ES-I3 (cell line): Measurements from ENCODE around the gene PIM1.

Source experiments
- H3K36me3 ChIP-seq: 2 replicates; pipeline ENCODE4 v1.6.1; 2013; ENCODE audit warnings: mild to moderate bottlenecking, low read length, control low read depth, moderate library complexity; ENCODE audit not compliant: insufficient read depth
- H3K4me1 ChIP-seq: 2 replicates; pipeline ENCODE4 v1.6.1; 2013; ENCODE audit warnings: mild to moderate bottlenecking, control low read depth, low read length; ENCODE audit not compliant: insufficient read depth
- H3K9ac ChIP-seq: 2 replicates; pipeline ENCODE4 v1.6.1; 2013; ENCODE audit warnings: low read depth, mild to moderate bottlenecking, low read length, moderate library complexity
- H3K9me3 ChIP-seq: 2 replicates; pipeline ENCODE4 v1.6.1; 2013; ENCODE audit warnings: mild to moderate bottlenecking, low read length, moderate library complexity; ENCODE audit not compliant: control insufficient read depth, insufficient read depth

Gene PIM1

GRCh38 chr6:37131960-37132253, 38.0 kb upstream of the PIM1 start:
- Histone ChIP-seq H3K9me3 (no peaks in the 10 kb centered on the region), H3K9ac (no peak overlapping the region), H3K4me1 (peaks cover 42% of the 10 kb centered on the region), H3K36me3 (no peaks in the 10 kb centered on the region; the same call in none of the 2 replicates)

DNA sequence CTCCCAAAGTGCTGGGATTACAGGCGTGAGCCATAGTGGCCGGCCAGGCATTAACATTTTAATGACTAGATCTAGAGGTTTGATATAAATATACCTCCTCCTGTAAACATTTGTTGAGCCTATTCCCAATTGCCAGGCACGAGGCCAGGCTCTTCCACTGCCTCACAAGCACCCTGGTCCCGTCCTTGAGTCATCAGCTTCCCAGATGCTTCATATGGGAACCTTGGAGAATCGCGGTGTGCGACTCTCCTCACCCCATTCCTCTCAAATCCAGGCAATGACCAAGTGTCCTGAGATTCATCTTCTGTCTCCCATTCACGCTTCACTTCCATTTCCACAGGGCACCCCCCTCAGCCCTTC, 35.9 kb upstream of the PIM1 start:
- no peaks in the 10 kb centered on the region for H3K9me3 ChIP-seq
- H3K4me1 ChIP-seq: peaks cover 22% of the 10 kb centered on the region
- H3K9ac ChIP-seq: no peak overlapping the region
- H3K36me3 ChIP-seq: no peaks in the 10 kb centered on the region; the same call in none of the 2 replicates

GRCh38 chr6:37134396-37135191, 35.4 kb upstream of the PIM1 start:
- no peak overlapping the region for H3K9ac ChIP-seq
- H3K9me3 ChIP-seq: no peaks in the 10 kb centered on the region
- peaks cover 26% of the 10 kb centered on the region for H3K4me1 ChIP-seq
- H3K36me3 ChIP-seq: no peaks in the 10 kb centered on the region; the same call in none of the 2 replicates

DNA sequence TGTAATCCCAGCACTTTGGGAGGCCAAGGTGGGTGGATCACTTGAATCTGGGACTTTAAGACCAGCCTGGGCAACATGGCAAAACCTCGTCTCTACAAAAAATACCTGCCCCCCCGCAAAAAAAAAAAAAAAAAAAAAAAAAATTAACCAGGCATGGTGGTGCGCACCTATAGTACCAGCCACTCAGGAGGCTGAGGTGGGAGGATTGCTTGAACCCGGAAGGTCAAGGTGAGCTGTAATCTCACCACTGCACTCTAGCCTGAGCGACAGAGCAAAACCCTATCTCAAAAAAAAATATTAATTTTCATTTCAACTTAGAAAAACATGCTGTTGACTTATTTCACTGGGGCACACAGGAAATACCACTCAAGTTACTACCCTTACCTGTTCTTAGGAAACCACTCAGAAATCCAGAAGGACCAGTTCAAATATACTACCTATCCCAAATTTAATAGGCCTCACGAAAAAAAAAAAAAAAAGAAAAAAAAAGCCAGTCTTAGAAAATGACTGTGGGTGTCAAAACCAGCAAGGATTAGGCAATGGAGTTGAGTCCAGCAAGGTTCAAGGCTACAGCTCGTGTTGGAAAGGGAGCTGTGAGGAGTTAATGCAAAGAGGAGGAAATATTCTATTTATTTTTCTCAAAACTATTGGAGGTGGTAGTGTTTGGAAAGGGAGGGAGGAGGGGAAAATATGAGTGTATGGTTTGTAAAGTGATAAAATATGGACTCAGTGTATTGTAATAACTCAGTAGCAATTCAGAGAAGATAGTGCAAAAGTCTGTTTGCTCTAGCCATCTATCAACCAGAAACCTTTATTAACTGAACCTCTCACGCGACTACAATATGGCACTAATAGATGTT, 33.9 kb upstream of the PIM1 start:
- H3K9ac ChIP-seq: peak overlapping the region; percentile 87
- H3K4me1 ChIP-seq: peaks cover 33% of the 10 kb centered on the region
- no peaks in the 10 kb centered on the region for H3K9me3 ChIP-seq
- H3K36me3 ChIP-seq: no peaks in the 10 kb centered on the region; the same call in 1 of the 2 replicates

GRCh38 chr6:37136821-37137200, 33.1 kb upstream of the PIM1 start:
- Histone ChIP-seq H3K9me3 (no peaks in the 10 kb centered on the region), H3K4me1 (peaks cover 31% of the 10 kb centered on the region), H3K9ac (peak overlapping the region; percentile 87), H3K36me3 (no peaks in the 10 kb centered on the region; the same call in 1 of the 2 replicates)

DNA sequence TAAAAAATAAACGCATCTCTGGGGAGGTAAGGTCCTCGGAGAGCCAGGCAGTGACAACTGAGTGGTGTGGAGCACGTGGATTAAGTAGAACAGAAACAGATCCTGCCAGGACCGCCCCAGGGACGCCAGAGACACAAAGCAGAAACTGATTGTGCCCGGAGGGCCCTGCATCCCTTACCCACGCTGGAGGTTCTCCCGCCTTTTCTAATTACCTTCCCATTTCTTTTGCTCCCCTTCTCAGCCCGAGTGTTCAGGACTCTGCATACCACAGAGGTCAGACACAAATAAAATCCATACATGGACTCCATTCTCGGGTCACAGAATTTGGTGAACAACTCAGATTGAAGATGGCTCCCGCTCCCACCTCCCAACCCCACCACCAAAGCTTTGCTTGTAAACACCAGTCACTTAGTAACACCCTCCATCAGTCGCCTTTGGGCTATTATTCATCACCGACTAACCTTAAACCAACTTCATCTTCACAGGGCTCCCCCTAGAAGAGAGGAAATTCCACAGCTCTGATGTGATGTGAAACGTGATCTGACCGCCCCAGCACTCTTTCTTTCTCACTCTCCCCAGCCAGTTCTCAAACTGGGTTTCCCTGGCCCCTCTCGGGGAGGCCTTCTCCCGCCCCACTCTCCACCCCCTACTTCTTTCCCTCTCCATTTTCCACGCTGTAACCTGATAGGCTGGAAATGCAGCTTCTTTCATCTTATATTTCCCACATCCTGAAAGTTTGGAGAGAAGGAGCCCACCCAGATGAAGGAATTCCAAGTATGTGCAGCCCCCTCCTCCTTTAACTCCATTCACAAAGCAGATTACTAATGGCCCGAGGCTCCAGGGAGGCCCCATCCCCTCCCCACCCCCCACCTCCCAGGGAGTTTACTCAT, 32.5 kb upstream of the PIM1 start:
- Histone ChIP-seq H3K9me3 (no peaks in the 10 kb centered on the region), H3K36me3 (no peaks in the 10 kb centered on the region; the same call in 1 of the 2 replicates), H3K9ac (peak overlapping the region; percentile 87), H3K4me1 (peaks cover 34% of the 10 kb centered on the region)

GRCh38 chr6:37138856-37139229, 31.1 kb upstream of the PIM1 start:
- H3K4me1 ChIP-seq: peaks cover 37% of the 10 kb centered on the region
- H3K9me3 ChIP-seq: no peaks in the 10 kb centered on the region
- no peaks in the 10 kb centered on the region; the same call in 1 of the 2 replicates for H3K36me3 ChIP-seq
- no peak overlapping the region for H3K9ac ChIP-seq

GRCh38 chr6:37139230-37139962, 30.6 kb upstream of the PIM1 start:
- Histone ChIP-seq H3K9ac (no peak overlapping the region), H3K36me3 (no peaks in the 10 kb centered on the region; the same call in 1 of the 2 replicates), H3K9me3 (no peaks in the 10 kb centered on the region), H3K4me1 (peaks cover 36% of the 10 kb centered on the region)

DNA sequence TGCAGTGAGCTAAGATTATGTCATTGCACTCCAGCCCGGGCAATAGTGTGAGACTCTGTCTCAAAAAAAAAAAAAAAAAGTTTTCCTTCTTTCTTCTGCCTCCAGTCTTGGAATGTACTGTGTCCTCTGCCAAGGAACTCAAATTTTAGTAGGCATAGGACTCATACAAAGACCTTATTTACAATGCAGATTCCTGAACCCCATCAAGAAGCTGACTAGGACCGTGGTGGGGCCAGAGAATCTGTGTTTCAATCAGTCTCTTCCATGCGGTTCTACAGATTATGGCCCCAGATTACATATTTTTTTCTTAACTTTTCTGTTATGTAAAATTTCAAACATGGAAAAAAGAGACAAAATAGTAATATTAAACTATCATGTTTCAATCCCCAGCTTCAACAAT, 29.8 kb upstream of the PIM1 start:
- Histone ChIP-seq H3K9ac (peak overlapping the region; percentile 2; the same call in 1 of the 2 replicates), H3K9me3 (no peaks in the 10 kb centered on the region), H3K36me3 (no peaks in the 10 kb centered on the region), H3K4me1 (peaks cover 33% of the 10 kb centered on the region)

DNA sequence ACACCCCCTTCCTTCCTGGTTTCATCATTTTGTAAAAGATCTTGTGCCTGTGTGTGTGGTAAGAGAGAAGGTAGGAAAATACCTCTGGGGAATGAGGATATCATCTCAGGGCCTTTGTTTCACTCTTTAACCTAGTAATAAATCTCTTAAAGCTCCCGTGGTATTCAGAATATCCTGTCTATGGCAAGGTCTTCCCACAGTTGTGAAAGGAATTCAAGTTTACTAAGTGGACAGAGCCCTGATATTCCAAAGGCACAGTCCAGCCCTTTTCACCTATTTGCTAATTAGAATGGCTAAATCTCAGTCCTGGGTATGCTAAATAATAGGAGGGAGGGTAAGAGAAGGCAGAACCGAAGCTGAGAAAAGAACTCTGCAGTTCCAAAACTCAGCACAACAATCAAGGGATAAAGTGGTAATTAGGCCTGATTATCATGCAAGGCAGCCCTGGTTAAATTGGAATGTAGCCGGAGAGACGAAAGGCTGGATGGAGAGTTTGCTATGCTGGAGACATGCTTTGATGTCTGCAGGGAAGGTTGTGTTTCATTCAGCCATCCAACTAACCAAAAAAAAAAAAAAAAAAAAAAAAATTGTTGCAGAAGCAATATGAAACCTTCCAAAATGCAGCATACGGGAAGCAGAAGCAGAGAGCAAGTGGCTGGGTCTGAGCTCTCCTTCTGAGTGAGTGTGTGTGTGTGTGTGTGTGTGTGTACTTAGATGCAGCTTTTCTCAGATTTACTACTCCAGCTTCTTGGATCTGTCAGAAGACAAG, 28.5 kb upstream of the PIM1 start:
- Histone ChIP-seq H3K4me1 (peaks cover 33% of the 10 kb centered on the region), H3K9me3 (no peaks in the 10 kb centered on the region), H3K9ac (peak overlapping the region; percentile 37), H3K36me3 (no peaks in the 10 kb centered on the region)

GRCh38 chr6:37142050-37142614, 27.8 kb upstream of the PIM1 start:
- Histone ChIP-seq H3K9me3 (no peaks in the 10 kb centered on the region), H3K4me1 (peaks cover 33% of the 10 kb centered on the region), H3K9ac (peak overlapping the region; percentile 26), H3K36me3 (no peaks in the 10 kb centered on the region)

GRCh38 chr6:37143585-37143984, 26.4 kb upstream of the PIM1 start:
- Histone ChIP-seq H3K9me3 (no peaks in the 10 kb centered on the region), H3K36me3 (no peaks in the 10 kb centered on the region), H3K9ac (no peak overlapping the region), H3K4me1 (peaks cover 36% of the 10 kb centered on the region)

DNA sequence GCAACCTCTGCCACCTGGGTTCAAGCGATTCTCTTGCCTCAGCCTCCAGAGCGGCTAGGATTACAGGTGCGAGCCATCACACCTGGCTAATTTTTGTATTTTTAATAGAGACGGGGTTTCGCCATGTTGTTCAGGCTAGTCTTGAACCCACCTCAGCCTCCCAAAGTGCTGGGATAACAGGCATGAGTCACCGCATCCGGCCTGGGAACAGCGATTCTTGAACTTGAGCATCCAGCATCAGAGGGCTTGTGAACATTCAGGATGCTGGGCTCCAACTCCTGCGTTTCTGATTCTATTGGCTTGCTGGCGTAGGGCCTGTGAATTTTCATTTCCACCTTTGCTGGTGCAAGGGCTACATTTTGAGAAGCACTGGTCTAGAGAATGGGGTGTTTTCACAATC, 24.5 kb upstream of the PIM1 start:
- H3K36me3 ChIP-seq: no peaks in the 10 kb centered on the region
- peaks cover 28% of the 10 kb centered on the region for H3K4me1 ChIP-seq
- no peak overlapping the region for H3K9ac ChIP-seq
- no peaks in the 10 kb centered on the region for H3K9me3 ChIP-seq
